Measurements from ENCODE around the gene DHDDS.
A peak's percentile ranks its signal among the peaks of the same experiment; 100 is the strongest.
"Not testable (repeated sequence)": the region's sequence is repeated elsewhere in the genome, so short reads cannot be mapped to it uniquely, and the experiment has no call there.

Gene DHDDS, protein sequence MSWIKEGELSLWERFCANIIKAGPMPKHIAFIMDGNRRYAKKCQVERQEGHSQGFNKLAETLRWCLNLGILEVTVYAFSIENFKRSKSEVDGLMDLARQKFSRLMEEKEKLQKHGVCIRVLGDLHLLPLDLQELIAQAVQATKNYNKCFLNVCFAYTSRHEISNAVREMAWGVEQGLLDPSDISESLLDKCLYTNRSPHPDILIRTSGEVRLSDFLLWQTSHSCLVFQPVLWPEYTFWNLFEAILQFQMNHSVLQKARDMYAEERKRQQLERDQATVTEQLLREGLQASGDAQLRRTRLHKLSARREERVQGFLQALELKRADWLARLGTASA

DNA sequence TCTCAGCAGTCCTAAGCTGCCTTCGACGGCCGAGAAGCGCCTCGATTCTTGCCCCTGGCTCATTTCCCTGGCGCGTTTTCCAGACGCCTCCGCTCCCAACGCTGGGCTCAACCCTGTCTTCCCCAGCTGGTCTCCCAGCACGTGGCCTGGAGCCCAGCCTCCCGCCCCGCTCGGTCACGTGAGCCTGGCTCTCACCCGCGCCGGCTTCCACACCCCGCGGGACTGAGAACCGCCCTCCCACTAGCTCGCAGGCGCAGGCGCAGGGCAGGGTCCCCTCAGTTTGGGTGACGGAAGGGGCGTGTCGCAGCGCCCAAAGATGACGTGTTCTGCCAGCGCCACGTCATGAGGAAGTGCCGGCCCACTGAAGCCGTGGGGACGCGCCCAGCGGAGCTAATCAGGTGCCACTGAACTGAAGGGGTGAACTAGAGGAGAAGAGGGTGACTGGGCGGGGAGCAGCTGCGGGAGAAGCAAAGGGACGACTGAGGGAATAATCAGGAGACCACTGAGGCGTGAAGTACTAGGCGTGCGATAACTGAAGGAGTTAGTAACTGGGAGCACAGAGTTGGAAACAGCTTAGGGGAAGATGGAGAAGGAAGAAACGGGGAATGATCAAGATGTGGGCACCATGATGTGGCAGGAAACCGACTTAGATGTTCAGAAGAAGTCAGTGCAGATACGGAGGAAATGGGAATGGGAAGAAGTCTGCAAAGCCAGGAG, at the start of gene DHDDS:
Gene DHDDS, plus strand, starts transcription at position 343 of the 717 bp plus-strand sequence. CDS start 625 bp downstream, outside the sequence.
- DNase-seq, result peak; percentile 99

DNA sequence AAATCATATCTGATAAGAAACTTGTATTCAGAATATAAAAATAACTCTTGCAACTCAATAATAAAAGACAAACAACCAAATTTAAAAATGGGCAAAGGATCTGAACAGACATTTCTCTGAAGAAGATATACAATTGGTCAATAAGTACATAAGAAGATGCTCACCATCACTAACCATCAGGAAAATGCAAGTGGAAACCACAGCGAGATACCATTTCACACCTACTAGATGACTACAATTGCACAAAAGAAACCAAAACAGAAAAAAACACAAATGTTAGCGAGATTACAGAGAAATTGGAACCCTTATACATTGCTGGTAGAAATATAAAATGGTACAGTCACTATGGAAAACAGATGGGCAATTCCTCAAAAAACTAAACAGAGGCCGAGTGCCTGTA, 48.0 kb upstream of the DHDDS start:
- no peak for DNase-seq

DNA sequence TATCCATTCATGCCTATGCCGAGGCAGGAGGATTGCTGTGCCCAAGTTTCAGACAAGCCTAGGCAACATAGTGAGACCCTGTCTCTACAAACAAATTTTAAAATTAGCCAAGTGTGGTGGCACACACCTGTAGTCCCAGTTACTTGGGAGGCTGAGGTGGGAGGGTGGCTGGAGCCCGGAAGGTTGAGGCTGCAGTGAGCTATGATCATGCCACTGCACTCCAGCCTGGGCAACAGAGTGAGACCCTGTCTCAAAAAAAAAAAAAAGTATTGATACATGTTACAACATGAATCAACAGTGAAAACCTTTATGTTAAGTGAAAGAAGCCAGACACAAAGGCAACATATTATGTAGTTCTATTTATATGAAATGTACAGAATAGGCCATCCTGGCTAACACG, 47.1 kb upstream of the DHDDS start:
- not testable (repeated sequence) for DNase-seq

GRCh38 chr1:26387447-26387846, 44.7 kb upstream of the DHDDS start:
- no peak for DNase-seq

- no peak for DNase-seq
Measured at GRCh38 chr1:26388791-26389445, 43.2 kb upstream of the DHDDS start.

DNA sequence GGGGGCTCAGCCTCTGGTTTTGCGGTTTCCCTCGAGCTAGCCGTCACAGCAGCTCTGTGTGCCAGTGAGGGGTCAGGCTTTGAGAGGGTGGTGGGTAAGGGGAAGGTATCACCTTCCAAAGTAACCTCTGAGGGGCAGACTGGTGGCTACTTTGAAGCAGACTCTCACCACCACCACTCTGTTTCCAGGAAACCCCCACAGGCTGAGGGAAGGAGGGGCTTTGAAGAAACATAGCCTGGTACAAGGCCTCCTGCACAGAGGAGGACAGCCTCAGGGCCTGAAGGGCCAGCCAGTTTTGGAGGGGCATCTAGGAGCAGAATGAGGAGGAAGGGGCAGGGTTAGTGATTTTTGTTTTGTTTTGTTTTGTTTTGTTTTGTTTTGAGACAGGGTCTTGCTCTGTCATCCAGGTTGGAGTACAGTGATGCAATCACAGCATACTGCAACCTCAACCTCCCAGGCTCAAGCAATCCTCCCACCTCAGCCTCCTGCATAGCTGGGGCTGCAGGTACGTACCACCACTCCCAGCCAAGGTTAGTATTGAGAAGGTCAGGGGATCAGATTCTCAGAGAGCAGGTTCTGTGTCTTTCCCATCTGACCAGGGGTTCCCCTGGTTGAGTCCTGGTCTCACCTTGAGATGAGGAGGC, 42.4 kb upstream of the DHDDS start:
- no peak for DNase-seq

DNA sequence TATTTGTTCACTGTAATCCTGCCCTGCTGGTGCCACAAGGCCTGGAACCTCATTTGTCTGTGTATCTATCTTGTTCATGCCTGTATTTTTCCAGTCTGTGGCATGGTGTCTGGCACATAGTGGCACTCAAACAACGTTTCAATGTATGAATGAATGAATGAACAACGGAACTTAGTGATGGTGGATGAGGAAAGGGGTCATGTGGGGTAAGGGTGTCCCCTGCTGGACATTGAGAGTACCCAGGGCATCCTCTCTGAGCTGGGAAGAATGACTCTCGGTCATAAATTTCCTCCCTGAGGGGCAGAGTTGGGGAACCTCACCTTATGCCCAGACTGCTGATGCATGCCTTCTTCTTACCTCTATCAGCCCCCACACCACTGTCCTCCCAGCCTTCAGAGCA, 40.7 kb upstream of the DHDDS start:
- DNase-seq, result peak; percentile 87

- DNase-seq, result no peak
Measured at GRCh38 chr1:26395754-26396153, 36.4 kb upstream of the DHDDS start.

DNA sequence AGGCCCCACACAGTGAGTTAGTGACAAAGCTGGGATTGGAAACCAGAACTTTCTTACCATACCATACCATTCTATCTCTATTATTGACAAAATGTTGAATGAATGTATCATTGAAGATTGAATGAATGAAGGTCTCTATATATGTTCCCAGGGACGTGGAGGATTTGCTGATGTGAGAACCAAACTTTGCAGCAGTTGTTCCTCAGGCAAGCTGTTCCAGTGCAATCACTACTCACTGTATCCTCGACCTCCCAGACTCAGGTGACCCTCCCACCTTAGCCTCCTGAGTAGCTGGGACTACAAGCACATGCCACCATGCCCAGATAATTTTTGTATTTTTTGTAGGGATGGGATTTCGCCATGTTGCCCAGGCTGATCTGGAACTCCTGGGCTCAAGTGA, 33.1 kb upstream of the DHDDS start:
- DNase-seq, result no peak

- no peak for DNase-seq
Measured at GRCh38 chr1:26401891-26402290, 30.2 kb upstream of the DHDDS start.

DNA sequence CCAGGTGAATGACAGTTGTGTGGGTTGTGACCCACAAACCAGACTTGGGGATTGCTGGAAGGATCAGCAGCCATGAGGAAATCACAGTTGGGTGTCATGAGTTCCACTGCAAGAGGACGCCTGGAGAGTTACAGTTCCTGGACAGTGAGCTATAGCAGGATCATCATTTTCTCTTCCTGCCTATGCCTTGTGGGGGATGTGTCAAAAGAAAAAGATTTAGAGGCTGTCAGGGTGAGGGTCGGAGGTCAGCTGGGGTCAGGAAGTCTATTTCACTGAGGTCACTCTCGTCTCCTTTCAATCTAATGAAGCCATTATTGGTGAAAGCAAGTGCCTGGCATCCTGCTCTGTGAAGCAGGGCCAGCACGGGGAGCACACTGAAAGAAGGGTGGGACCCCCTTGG, 28.5 kb upstream of the DHDDS start:
- no peak for DNase-seq

GRCh38 chr1:26404641-26405040, 27.5 kb upstream of the DHDDS start:
- DNase-seq, result no peak

GRCh38 chr1:26405281-26405915, 26.7 kb upstream of the DHDDS start:
- no peak for DNase-seq

DNA sequence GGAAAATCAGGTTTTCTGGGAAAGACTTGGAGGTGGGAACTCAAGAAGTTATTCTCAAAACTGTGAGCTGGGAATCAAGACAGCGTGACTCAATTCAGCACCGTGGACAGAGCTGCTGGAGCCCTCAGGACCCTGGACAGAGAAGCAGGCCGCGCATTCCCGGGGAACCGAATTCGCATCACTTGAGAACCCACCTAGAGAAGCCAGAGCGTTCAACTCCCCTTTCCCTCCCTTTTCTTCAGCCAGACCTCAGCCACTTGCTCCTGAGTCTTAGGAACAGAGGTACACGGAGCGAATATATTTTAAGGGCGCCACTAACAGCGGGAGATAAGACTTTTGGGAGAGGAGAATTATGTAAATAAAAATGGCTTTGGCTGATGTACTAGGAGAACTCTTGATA, 23.5 kb upstream of the DHDDS start:
- DNase-seq, result peak; percentile 85

GRCh38 chr1:26409191-26409807, 22.8 kb upstream of the DHDDS start:
- no peak for DNase-seq

DNA sequence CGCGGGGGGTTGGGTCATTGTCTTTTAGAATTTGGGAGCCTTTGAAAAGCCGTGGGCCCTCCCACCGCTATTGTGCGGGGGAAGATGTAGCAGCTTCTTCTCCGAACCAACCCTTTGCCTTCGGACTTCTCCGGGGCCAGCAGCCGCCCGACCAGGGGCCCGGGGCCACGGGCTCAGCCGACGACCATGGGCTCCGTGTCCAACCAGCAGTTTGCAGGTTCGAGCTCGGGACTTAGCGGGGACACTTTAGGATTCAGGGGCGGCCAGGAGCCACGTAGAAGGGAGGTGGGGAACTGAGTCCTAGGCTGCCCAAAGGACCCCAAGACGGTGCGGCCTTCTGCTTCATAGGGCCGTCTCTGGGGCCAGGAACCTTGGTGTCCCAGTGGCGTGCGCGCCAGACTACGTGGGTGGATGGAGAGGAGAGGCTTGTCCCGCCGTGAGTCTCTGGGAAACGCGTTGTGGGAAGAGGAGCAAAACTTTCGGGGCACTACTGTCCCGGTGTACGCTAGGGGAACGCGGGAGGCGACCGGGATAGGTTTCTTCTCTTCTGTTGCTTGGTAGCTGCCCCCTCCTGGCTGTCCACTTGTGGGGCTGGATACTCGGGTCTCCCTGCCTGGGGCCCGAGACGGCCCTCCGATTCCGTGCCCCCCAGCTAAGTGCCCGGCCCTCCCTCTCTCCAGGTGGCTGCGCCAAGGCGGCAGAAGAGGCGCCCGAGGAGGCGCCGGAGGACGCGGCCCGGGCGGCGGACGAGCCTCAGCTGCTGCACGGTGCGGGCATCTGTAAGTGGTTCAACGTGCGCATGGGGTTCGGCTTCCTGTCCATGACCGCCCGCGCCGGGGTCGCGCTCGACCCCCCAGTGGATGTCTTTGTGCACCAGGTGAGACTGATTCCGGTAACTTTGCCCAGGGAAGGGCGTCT, 21.2 kb upstream of the DHDDS start, which contains the start of gene LIN28A:
Gene LIN28A, plus strand, starts transcription at position 112 of the 918 bp plus-strand sequence. Its CDS starts 75 bp downstream, at position 187.
- DNase-seq, result no peak

DNA sequence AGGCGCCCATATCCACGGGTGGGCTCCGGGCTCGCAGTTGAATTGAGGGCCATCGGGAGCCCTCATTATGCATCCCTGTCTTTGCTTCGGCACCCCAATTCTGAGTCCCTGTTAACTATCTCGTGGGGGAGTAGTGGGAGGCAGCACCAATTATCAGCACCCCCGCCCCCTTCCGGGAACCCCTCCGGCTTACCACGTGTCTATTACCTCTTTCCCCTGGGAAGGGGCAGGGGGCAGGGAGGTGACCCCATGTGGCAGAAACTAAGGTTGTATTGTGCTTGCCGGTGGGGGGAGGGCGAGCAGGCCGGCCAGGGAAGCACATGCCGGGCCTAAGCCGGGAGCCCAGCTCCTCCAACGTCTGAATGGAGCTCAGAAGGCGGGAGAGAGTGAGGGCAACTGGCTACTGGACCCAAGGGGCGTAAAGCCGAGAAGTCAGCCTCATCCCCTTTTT, 20.5 kb upstream of the DHDDS start:
- no peak for DNase-seq

GRCh38 chr1:26412180-26412840, 19.8 kb upstream of the DHDDS start:
- DNase-seq, result no peak

DNA sequence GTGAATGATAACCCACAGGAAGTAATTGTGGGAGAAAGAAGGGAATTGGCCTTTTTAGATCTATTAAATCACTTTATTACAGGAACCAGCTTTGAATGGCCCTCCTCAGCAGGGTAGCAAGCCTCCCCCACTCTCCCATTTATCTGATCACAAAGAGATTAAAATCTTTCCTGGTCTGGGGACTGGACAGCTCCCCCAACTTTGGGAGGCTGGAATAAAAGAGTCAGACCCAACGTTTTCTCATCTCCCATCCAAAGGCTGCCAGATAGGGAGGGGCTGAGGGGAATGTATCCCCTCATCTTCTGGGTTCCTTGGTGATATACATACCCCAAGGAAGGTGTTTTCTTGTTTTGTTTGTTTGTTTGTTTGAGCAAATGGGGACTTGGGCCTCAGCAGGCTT, 19.1 kb upstream of the DHDDS start:
- no peak for DNase-seq

GRCh38 chr1:26417111-26417759, 14.9 kb upstream of the DHDDS start:
- DNase-seq, result peak; percentile 91

All from hematopoietic multipotent progenitor cell treated with erythropoietin and hydrocortisone succinate and interleukin-3 and kit ligand, for 6 days (in vitro differentiated cells).